Fibroblast of the aortic adventitia (primary cell): ENCODE measurements around the gene PAQR7. TPM values are rescaled to one million over a fixed set of nuclear protein-coding genes. Genes with fewer than 3 reads are reported as not detected.

Experiments
- DNase-seq: peaks from one replicate; pipeline ENCODE4 v3.0.0-alpha.2; 2010; ENCODE audit warnings: low read depth
- H3K4me3 ChIP-seq: 2 replicates; pipeline ENCODE4 v1.5.1; 2011; ENCODE audit warnings: low read depth, mild to moderate bottlenecking, control low read depth, low read length, moderate library complexity
- CTCF ChIP-seq: IDR thresholded peaks from 2 replicates; pipeline ENCODE4 v1.5.1; 2011; ENCODE audit warnings: mild to moderate bottlenecking, low read length, control low read depth, inconsistent platforms; ENCODE audit not compliant: insufficient read depth
- total RNA-seq: library from RNA; depleted of rRNA; stranded (reverse); fragments of >200 nt; gene quantifications from 2 replicates; pipeline ENCODE4 v1.2.3, GENCODE V29; 2012; ENCODE audit warnings: low replicate concordance

The PAQR7 gene
- total RNA-seq, 1 donor = 6.9 TPM

GRCh38 chr1:25829046-25829445 is 46.5 kb downstream of the PAQR7 start:
- H3K4me3 ChIP-seq = no peak overlapping the region
- no peak for DNase-seq
- TF ChIP-seq CTCF = no peak

- DNase-seq = no peak
- no peak for TF ChIP-seq CTCF
- no peak overlapping the region for H3K4me3 ChIP-seq
Measured at GRCh38 chr1:25828491-25828890, 47.0 kb downstream of the PAQR7 start.

- no peak for DNase-seq
- H3K4me3 ChIP-seq = no peak overlapping the region
- no peak for TF ChIP-seq CTCF
Measured at GRCh38 chr1:25826571-25826970, 48.9 kb downstream of the PAQR7 start.

GRCh38 chr1:25825605-25826004 is 49.9 kb downstream of the PAQR7 start:
- TF ChIP-seq CTCF = no peak
- DNase-seq = no peak

GRCh38 chr1:25821630-25822091 is 53.8 kb downstream of the PAQR7 start:
- peak; percentile 62 for DNase-seq
- H3K4me3 ChIP-seq = peak overlapping the region; percentile 84

More at GRCh38 chr1:25825605-25826004, 49.9 kb downstream of the PAQR7 start:
- H3K4me3 ChIP-seq = no peak overlapping the region

GRCh38 chr1:25821112-25821476 is 54.4 kb downstream of the PAQR7 start:
- no peak for DNase-seq
- H3K4me3 ChIP-seq = peak overlapping the region; percentile 84
- TF ChIP-seq CTCF = no peak

More at GRCh38 chr1:25821630-25822091, 53.8 kb downstream of the PAQR7 start:
- no peak for TF ChIP-seq CTCF
